SK-N-SH treated with all-trans-retinoic acid at 6 μM for 48 hours (cell line): ENCODE results near the gene ANKS1A.
A peak's percentile ranks its signal among the peaks of the same experiment; 100 is the strongest.

Source experiments
- ATAC-seq: fragments of 200-7000 bp; cut with Tn5 transposase; 3 replicates; pipeline ENCODE4 v1.9.1; 2020; ENCODE audit warnings: mild to moderate bottlenecking, moderate library complexity
- ARNTL ChIP-seq: fragments of 450-650 bp; formaldehyde crosslinking; IDR thresholded peaks from 2 replicates; pipeline ENCODE4 v1.5.0; 2020; ENCODE audit warnings: low read depth, mild to moderate bottlenecking, moderate library complexity, borderline replicate concordance
- BACH2 ChIP-seq: fragments of 250-450 bp; sonication (Bioruptor Pico); IDR thresholded peaks from 2 replicates; pipeline ENCODE4 v1.9.0; 2021; ENCODE audit warnings: mild to moderate bottlenecking, borderline replicate concordance
- CREB5 ChIP-seq: fragments of 250-450 bp; sonication (Bioruptor Pico); IDR thresholded peaks from 2 replicates; pipeline ENCODE4 v1.5.1; 2020; ENCODE audit warnings: low read depth, mild to moderate bottlenecking, moderate library complexity
- CSDC2 ChIP-seq: fragments of 250-450 bp; sonication (Bioruptor Pico); IDR thresholded peaks from 2 replicates; pipeline ENCODE4 v1.5.0; 2020; ENCODE audit warnings: mild to moderate bottlenecking, moderate library complexity
- CSRNP3 ChIP-seq: fragments of 250-450 bp; sonication (Bioruptor Pico); IDR thresholded peaks from 2 replicates; pipeline ENCODE4 v1.5.1; 2021; ENCODE audit warnings: mild to moderate bottlenecking, moderate library complexity
- ESRRG ChIP-seq: fragments of 250-450 bp; sonication (Bioruptor Pico); IDR thresholded peaks from 2 replicates; pipeline ENCODE4 v1.6.1; 2021; ENCODE audit warnings: mild to moderate bottlenecking
- GLIS3 ChIP-seq: fragments of 250-450 bp; sonication (Bioruptor Pico); IDR thresholded peaks from 2 replicates; pipeline ENCODE4 v1.5.0; 2020; ENCODE audit warnings: mild to moderate bottlenecking, moderate library complexity
- ISL1 ChIP-seq: fragments of 250-450 bp; sonication (Bioruptor Pico); IDR thresholded peaks from 2 replicates; pipeline ENCODE4 v2.1.2; 2022; ENCODE audit warnings: mild to moderate bottlenecking, moderate library complexity
- OSR1 ChIP-seq: fragments of 250-450 bp; sonication (Bioruptor Pico); IDR thresholded peaks from 2 replicates; pipeline ENCODE4 v1.8.0; 2022; ENCODE audit warnings: moderate library complexity, mild to moderate bottlenecking, inconsistent platforms
- PATZ1 ChIP-seq: fragments of 250-450 bp; sonication (Bioruptor Pico); IDR thresholded peaks from 2 replicates; pipeline ENCODE4 v1.8.0; 2020; ENCODE audit warnings: mild to moderate bottlenecking, moderate library complexity, borderline replicate concordance
- PPARA ChIP-seq: fragments of 250-450 bp; sonication (Bioruptor Pico); IDR thresholded peaks from 2 replicates; pipeline ENCODE4 v1.5.0; 2020; ENCODE audit warnings: mild to moderate bottlenecking, borderline replicate concordance
- RARB ChIP-seq: fragments of 250-450 bp; sonication (Bioruptor Pico); IDR thresholded peaks from 2 replicates; pipeline ENCODE4 v1.8.0; 2021; ENCODE audit warnings: mild to moderate bottlenecking, moderate library complexity
- SNAI2 ChIP-seq: fragments of 250-450 bp; sonication (Bioruptor Pico); IDR thresholded peaks from 2 replicates; pipeline ENCODE4 v1.5.0; 2020; ENCODE audit warnings: mild to moderate bottlenecking, moderate library complexity
- TCF4 ChIP-seq: fragments of 250-450 bp; sonication (Bioruptor Pico); IDR thresholded peaks from 2 replicates; pipeline ENCODE4 v1.8.0; 2021; ENCODE audit warnings: mild to moderate bottlenecking, moderate library complexity, borderline replicate concordance
- ZC3H10 ChIP-seq: fragments of 250-450 bp; sonication (Bioruptor Pico); IDR thresholded peaks from 2 replicates; pipeline ENCODE4 v1.5.1; 2021; ENCODE audit warnings: mild to moderate bottlenecking, moderate library complexity
- ZFP3 ChIP-seq: fragments of 250-450 bp; sonication (Bioruptor Pico); IDR thresholded peaks from 2 replicates; pipeline ENCODE4 v1.5.0; 2020; ENCODE audit warnings: mild to moderate bottlenecking, moderate library complexity
- ZFP30 ChIP-seq: fragments of 450-650 bp; formaldehyde crosslinking; IDR thresholded peaks from 2 replicates; pipeline ENCODE4 v1.5.0; 2022; ENCODE audit warnings: mild to moderate bottlenecking, moderate library complexity
- ZNF565 ChIP-seq: fragments of 450-650 bp; formaldehyde crosslinking; conservative IDR thresholded peaks from 2 replicates; pipeline ENCODE4 v1.5.0; 2020; ENCODE audit warnings: low read depth, mild to moderate bottlenecking, moderate library complexity
- ZNF70 ChIP-seq: fragments of 450-650 bp; formaldehyde crosslinking; IDR thresholded peaks from 2 replicates; pipeline ENCODE4 v1.5.0; 2020; ENCODE audit warnings: mild to moderate bottlenecking, moderate library complexity
- ZNF8 ChIP-seq: fragments of 450-650 bp; formaldehyde crosslinking; IDR thresholded peaks from 2 replicates; pipeline ENCODE4 v1.5.0; 2020; ENCODE audit warnings: mild to moderate bottlenecking, moderate library complexity

The ANKS1A gene

DNA sequence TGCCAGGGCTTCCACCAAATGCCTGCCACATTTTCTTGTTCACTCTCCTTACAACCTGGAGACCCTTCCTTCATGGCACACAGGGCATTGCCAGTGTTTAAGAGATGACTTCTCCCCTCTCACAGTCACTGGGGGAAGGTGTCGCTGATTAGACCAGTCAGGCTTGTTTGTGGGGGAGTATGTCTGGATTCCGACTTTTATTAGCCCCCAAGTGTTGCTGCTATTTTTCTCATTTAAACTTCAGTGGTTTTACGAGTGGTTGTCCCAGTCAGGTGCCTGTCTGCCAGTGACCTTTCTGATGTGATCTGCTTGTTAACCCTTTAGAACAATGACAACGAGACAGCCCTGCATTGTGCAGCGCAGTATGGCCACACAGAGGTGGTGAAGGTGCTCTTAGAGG, 92.3 kb downstream of the ANKS1A start:
- no peak for TF ChIP-seq BACH2 (CRISPR knock-in tag)
- TF ChIP-seq, all 23 proteins: peak for 0
- no peak for ATAC-seq

DNA sequence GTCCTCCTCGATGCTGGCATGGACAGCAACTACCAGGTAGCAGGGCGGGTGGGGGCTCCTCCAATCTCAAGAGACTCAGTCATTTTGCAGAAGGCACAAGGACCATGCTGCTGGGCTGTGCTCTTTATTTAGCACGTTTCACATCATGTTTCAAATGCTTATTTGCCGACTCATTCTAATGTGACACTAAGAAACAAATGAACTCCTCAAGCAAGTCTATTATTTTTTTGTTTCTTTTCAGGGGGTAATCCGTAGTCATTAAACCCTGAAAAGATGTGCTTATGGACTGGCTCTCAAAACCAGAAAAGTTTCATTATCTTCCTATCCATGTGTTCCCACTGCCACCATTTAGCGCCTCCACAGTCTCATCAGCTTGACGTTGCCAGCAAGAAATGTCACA, 92.9 kb downstream of the ANKS1A start:
- no peak for ATAC-seq
- TF ChIP-seq ZNF70 (CRISPR knock-in tag) (no peak), ZNF8 (CRISPR knock-in tag) (no peak), ESRRG (CRISPR knock-in tag) (no peak), PPARA (no peak), SNAI2 (CRISPR knock-in tag) (no peak), CREB5 (CRISPR knock-in tag) (no peak), ISL1 (CRISPR knock-in tag) (no peak), GLIS3 (CRISPR knock-in tag) (no peak), TCF4 (CRISPR knock-in tag) (no peak), ARNTL (CRISPR knock-in tag) (no peak), ZC3H10 (CRISPR knock-in tag) (no peak), OSR1 (CRISPR knock-in tag) (no peak), ZNF565 (no peak), PATZ1 (CRISPR knock-in tag) (no peak), CSDC2 (CRISPR knock-in tag) (no peak)

DNA sequence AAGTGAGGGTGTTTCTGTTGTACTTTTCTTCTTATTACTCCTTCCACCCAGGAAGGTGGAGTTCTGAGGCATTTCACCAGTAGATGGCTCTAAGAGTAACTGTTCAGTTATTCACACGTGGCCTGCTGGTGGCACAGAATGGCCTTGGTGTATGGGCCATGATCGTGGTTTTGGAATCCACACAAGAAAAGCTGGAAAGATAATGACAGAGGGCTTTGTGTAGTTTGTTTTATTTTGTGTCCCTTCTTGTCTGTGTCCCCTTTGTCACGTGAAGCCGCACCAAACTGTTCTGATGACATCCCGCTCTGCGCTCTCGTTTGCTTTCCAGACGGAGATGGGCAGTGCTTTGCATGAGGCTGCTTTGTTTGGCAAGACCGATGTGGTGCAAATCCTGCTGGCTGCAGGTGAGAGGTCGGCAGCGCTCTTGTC, 93.4 kb downstream of the ANKS1A start:
- TF ChIP-seq ZFP30 (CRISPR knock-in tag) (no peak), ZFP3 (CRISPR knock-in tag) (no peak), CREB5 (CRISPR knock-in tag) (no peak)

DNA sequence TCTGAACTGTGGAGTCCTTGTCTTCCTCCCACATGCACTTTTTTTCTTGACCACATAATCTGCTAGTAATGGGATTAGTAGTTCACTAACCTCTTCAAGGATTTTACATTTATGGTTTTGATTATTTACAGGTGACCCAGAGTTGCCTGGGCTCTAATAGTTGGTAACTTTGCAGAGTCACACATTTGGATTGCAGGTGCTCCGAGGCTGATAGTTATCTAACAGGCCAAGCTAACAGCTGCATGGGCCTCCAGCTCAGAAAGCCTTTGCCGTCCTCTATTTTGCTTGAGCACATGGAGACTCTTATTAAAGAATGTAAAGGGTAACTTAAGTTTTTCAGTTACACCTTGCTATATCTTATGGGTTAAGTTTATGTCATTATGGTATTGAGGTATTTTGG, 95.4 kb downstream of the ANKS1A start:
- TF ChIP-seq RARB (CRISPR knock-in tag) = no peak
- no peak for TF ChIP-seq CREB5 (CRISPR knock-in tag)
- TF ChIP-seq BACH2 (CRISPR knock-in tag) = no peak
- TF ChIP-seq CSDC2 (CRISPR knock-in tag) = no peak
- no peak for TF ChIP-seq ZFP3 (CRISPR knock-in tag)
- TF ChIP-seq, all 23 proteins: peak for 0
- no peak for ATAC-seq

More for the DNA sequence above, 93.4 kb downstream of the ANKS1A start:
- ATAC-seq = 0 out of 3 replicates have a peak, but pooled peaks have one; percentile 33

- TF ChIP-seq SNAI2 (CRISPR knock-in tag) = no peak
- TF ChIP-seq BACH2 (CRISPR knock-in tag) = no peak
- ATAC-seq = no peak
Observed at GRCh38 chr6:34985236-34985635, 96.2 kb downstream of the ANKS1A start.

GRCh38 chr6:34986845-34987246, 97.8 kb downstream of the ANKS1A start:
- ATAC-seq = peak; percentile 85
- TF ChIP-seq CSRNP3 (CRISPR knock-in tag) = no peak
- no peak for TF ChIP-seq ZNF70 (CRISPR knock-in tag)
- TF ChIP-seq ZC3H10 (CRISPR knock-in tag) = no peak
- TF ChIP-seq, all 23 proteins: peak for 0
